ENCODE measurements around the gene ISG20L2. TPM values are rescaled to one million over a fixed set of nuclear protein-coding genes. Genes with fewer than 3 reads are reported as not detected.

Gene ISG20L2
- total RNA-seq, 1 donor from 2014 or later = 55.7 TPM

DNA sequence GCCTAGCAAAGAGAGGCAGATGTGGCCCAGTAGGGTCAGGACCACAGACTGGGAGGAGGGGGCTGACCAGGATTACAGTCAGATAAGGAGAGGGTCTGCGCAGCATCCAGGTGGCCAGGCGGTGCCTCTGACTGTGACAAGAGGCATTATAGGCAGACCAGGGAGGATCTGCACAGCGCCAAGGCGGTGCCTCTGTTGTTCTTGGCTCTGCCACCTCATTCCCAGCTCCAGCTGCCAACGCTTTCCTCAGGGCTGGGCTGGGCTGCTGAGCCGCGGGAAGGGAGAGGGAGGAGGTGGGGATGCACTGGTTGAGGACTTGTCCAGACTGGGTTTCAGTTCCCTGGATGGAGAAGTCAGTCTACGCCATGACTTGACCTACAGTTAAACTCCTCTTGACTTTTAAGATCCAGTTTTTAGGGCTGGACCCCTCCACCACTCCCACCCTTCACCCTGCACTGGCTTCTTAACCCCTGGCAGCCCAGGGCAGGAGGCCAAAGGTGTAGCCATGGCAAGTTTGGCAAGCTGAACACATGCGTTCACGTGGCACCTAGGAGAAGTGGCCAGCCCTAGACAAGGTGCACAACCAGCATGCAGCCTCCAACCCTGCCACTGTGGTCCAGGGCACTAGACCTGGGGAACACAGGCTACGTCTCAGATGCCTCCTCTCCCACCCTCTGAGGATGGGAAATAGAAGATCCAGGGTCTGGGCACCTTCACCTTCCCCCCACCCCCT is 18.6 kb downstream of the ISG20L2 start:
- intact Hi-C loops (cut with micrococcal nuclease) = loop anchor here (5.0 kb wide), 1 partner anchor 182 kb away; the partner anchor contains the start of gene PEAR1

DNA sequence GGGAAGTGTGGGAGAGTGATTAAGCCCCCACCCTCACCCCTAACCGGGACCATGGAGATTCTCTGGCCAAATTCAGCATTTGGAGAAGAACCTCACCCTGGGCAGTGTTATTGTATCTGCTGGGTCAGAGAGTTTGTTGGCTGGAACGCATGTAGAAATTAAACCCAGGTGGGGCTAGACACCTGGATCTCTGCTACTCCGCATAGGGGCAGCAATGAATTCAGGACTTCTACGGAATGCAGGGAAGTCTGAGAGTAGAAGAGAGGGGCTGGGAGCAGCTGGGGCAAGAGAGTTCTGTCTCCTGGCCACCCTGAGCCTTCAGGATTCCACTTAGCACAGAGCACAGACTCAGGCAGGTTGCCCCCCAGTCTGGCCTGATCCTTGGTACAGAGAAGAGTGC is 19.5 kb downstream of the ISG20L2 start:
- intact Hi-C loops (cut with micrococcal nuclease) = loop anchor here (5.0 kb wide), 1 partner anchor 183 kb away; the partner anchor contains the start of gene PEAR1

DNA sequence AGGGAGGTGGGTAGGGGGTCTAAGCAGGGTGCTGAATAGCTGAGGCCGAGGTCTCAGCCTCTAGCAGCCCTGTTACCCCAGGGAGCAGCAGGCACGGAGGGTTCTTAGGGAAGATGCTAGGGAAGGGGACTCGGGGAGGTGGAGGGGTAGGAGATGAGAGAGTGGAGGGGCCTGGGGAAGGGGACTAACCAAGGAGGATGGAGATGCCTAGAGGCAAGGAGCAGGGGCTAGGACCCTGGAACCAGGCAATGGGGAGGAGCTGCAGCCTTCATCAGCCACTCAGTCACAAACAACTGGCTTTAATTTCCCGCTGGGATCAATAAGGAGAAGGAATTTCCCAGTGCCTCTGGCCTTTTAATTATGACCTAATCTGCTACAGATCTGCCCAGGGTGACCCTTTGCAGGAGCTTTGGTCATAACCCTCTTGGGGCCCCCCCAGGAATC is 20.3 kb downstream of the ISG20L2 start:
- intact Hi-C loops (cut with micrococcal nuclease) = loop anchor here (5.0 kb wide), 1 partner anchor 184 kb away; the partner anchor contains the start of gene PEAR1

DNA sequence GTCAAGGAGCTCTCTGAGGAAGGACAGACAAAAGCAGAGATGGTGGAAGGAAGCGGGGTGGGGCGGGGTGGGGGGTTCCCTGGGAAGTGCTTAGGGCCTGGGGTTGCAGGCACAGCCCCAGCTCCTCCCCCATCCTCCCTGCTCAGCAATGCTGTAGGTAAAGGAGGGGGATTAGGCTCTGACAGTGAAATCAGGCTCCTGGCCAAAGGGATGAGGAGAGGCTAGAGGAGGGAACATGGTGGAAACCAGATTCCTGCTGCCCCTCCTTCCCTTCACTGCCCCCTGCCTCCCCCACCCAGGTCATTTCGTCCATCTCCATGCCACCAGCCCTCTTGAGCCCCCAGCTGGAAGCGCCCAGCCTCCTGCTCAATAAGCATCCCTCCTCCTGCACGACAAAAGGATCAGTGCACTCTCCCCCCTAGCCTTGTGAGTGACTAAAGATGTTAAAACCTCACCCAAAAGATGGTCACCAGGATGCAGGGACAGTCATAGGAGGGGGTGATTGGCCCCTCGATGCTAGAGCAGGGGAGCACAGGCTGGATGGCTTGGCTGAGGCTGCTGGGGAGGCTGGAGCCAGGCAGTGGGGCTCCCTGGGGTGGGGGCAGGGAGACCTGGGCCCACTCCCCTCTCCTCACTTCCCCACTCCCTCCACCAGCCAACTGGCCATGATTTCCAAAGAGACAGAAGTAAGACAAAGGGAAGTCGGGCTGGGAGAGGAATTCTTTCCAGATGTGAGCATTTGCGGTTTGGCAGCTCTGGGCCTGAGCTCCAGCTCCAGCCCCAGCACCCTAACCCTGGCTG is 20.9 kb downstream of the ISG20L2 start:
- intact Hi-C loops (cut with micrococcal nuclease) = loop anchor here (5.0 kb wide), 1 partner anchor 185 kb away; the partner anchor contains the start of gene PEAR1

DNA sequence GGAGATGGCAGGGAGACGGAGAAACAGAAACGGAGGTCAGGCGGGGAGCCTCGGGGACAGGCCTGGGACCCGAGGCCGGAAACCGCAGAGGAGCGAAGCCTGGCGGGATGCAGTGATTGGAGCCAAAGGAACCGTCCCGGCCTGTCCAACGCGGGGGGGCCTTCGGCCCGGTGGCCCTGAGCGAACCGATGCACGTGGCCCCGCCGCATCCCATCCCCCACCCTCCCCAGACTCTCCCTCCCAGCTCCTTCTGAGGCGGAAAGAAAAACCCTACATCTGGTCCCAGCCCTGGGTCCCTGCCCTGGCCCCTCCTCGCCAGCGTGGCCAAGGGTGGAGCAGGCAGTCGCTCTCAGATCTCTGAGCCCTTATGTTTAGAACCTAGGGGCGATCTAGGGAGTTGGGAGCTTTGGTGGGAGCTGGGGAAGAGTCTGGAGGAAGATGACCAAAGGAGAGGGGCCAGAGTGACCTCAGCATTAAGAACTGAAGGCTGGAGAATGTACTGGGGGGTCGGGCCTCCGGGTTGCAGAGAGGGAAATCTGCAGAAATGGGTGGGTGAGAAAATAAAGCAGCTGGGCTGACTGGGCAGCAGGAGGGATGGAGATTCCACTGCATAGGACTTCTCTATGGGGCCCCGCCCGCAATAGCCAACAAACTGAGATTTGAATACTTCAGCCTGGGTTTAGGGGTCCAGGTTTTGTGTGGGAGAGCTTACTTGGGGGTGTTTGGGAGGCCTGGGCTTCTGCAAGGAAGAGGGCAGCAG is 21.7 kb downstream of the ISG20L2 start:
- intact Hi-C loops (cut with micrococcal nuclease) = loop anchor here (1.0 to 5.0 kb wide), 5 partner anchors 18 to 185 kb away; partner anchors contain the start of gene PEAR1

DNA sequence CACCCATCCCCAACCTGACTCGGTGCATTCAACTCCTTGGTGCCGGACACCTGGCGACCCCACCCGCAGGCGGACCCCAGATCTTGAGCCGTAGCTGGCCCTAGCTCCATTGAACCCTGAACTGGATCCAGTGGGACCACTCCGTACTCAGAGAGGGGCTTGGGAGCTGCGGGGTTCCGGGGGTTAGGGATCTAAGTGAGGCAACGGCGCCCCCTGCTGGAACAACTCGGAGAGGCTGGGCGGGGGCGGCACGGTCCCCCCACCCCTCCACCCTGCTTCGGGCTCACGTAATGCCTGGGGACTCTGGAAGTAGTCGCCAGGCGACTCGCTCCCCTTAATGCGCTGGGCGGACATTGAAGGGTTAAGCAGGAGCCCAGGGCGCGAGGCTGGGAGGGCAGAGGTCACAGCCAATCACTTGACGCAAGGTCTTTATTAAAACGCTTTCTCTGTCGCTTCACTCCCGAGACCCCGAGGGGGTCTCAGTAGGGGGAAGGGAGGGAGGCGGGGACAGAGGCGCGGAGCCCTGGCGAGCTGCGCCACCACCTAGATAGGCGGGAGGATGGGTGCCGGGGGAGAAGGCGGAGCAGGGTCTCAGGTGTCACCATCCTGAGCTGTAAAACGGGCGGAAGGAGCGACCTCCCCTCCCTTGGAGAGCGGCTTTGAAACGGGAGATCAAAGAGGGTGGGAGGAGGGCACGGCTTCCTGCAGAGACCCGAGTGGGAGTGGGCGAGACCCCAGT is 22.5 kb downstream of the ISG20L2 start:
- intact Hi-C loops (cut with micrococcal nuclease) = loop anchor here (1.0 to 5.0 kb wide), 5 partner anchors 17 to 186 kb away; partner anchors contain the start of gene PEAR1

DNA sequence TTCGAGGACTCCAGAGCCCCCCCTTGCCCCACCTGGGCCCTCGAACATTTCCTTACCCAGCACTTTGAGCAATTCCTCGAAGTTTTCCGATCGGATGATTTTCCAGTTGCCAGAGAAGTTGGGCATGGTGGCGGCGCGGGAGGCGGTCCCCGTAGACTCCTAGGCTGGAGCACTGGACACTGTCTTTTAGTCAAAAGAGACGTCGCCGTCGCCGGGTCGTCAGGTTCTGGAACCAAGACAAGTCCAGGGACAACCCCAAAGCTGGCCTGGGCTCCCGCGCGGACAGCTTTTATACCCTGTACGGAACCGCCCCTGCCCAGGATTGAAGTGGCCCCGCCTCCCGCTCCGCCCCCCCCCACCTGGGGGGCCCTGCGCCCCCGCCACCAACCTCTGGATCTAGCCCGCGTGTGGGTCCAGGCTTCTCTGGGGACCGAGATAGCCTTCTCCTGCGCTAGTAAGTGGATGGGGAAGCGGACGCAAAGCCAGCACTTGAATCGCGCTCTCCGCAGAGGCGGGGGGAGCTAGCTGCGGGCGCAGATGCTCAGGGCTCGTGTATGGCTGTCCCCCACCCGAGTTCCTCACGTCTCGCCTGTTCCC is 23.1 kb downstream of the ISG20L2 start, which contains the start of gene CRABP2:
Gene CRABP2 (minus strand): TSS at position 263 of the 597 bp plus-strand sequence. CDS start 137 bp downstream, at position 126.
- intact Hi-C loops (cut with micrococcal nuclease) = loop anchor here (5.0 kb wide), 1 partner anchor 187 kb away; the partner anchor contains the start of gene PEAR1

DNA sequence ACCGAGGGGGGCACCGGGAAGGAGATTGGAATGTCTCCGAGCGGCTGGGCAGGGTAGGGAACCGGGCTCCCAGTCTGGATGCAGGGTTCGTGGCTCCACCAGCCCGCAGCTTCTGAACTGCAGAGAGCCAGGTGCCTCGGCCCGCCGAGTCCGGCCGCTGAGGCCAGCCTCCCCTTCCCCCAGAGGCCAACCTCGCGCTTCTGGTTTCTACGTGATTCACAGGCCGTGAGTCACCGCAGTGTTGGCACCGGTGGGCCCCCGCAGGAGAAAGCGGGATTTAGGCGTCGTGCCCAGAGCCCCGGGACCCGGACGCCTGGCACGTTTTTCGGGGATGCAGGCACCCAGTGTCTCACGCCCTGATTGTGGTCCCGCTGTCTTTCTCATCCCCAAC is 23.6 kb downstream of the ISG20L2 start:
- intact Hi-C loops (cut with micrococcal nuclease) = loop anchor here (5.0 kb wide), 1 partner anchor 187 kb away; the partner anchor contains the start of gene PEAR1

DNA sequence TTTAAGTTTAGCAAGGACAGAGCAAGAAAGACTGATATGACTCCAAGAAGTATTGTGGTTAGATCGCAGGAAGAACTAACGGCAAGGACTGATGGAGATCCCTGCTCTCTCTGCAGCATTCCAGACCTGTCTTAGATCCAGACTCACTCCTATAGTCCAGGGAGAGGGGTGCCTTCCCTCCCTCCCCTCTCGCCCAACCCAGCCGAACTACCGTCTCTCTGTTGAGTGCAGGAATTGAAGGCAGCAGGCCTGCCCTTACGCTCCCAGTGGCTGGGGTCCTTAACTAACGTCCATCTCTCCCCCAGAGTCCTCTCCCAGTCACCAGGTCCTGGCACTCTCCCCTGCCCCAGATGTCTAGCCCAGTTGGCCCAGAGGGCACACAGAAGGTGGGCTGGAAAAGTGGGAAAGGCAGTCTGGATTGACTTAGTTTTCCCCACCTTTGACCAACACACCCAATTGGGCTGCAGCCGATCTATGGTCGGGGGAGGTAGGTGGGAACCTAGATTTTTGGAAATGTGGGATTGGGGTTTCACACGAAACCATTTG is 24.3 kb downstream of the ISG20L2 start:
- intact Hi-C loops (cut with micrococcal nuclease) = no loop called here

DNA sequence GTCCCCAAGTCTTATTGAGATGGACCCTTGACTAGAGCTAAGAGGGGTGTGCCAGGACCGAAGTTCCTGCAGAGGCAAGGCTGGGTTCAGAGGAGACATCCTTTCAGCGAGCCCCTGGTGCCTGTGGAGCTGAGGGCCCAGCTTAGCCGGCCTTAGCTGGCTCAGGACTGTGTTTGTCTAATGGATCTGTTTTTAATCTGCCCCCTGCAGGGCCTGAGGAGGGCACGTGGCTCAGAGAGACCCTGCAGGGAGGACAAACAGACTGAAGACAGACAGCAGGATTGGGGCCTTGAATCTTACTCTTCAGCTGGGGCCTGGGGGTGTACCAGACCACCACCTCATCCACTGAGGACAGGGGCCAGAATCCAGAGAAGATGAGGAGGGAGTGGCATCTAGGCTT is 24.8 kb downstream of the ISG20L2 start:
- intact Hi-C loops (cut with micrococcal nuclease) = no loop called here

DNA sequence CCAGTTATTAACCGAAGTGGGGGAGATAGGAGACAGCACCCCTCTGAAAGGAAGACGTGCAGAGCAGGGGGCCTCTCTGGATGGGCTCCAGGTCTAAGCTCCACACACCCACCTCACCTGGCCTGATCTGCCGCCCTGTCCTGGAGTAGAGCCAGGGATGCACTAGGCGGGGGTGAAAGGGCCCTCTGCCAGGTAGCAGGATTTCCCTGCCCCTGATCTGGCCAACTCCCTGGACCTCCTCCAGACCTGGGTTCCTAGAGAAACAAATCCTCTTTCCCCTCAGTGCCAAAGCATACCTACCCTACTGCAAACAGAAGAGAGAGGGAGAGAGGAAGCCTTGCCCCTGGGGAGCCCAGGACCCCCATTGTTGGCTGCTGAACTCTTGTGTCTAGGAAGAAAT is 25.2 kb downstream of the ISG20L2 start:
- intact Hi-C loops (cut with micrococcal nuclease) = no loop called here

DNA sequence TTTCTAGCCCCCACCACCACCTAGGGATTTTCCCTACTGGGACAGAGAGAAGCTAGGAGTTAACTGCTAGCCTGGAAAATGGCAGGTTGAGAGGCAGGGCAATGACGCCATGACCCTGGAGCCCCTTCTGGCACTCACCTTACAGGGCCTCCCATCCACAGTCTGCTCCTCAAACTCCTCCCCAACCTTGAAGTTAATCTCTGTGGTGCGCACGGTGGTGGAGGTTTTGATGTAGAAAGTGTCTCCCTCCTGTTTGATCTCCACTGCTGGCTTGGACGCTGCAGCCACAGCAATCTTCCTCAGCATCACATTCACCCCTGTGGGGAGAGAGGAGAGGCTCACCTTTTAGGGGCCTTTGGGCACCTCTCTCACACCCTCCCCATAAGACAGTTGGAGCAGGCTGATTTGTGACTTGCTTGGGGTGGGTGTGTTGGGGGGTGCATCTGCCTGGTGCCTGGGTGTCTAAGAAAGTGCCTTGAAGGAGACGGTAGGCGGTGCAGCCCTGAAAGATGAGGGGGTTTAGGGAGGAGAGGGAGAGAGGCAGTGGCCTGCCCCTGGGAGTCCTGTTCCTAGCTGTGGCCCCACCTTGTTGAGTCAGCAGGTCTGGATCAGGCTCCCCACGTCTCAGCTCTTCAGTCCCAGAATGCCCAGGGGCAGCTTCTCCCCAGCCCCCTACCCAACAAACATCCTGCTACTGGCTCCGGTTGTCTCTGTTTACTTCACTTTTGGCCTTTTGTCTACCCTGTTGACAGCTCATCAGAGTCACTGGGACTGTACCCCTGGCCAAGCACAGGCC is 27.6 kb downstream of the ISG20L2 start:
- intact Hi-C loops (cut with micrococcal nuclease) = no loop called here

DNA sequence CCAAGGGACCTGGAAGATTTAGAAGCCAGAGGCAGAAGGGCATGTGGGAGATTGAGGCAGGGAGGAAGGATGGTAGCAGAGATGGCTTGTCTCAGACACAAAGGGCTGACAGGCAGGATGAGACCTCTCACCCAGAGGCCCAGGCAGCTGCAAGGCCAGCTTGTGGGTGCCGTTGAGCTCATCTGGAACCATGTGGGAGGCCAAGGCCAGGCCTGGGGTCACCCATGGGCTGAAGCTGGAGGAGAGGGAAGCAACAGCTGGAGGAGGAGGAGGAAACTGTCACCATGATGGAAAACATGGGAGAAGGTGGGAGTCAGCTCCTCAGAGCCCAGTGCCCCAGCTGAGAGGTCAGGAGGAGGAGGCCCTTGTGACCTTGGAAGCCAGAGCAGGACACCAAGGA is 29.6 kb downstream of the ISG20L2 start:
- intact Hi-C loops (cut with micrococcal nuclease) = no loop called here

DNA sequence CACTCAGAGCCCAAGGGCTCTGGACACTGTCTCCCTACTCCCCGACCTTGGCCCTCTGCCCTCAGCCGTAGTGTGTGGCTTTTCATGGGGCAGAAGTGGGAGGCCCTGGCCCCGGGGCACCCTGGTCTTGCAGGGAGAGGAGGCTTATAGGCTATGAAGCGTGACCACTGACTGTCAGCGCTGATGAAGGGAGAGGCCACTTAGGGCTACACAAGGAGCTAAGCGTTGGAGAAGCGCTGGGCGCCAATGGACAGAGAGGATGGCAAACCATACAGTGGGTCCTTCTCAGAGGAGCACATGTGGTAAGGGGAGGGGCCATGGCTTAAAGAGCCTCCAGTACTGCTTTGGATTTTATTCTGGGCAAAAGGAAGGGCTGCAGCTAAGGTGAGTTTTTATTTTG is 31.1 kb downstream of the ISG20L2 start:
- intact Hi-C loops (cut with micrococcal nuclease) = no loop called here

DNA sequence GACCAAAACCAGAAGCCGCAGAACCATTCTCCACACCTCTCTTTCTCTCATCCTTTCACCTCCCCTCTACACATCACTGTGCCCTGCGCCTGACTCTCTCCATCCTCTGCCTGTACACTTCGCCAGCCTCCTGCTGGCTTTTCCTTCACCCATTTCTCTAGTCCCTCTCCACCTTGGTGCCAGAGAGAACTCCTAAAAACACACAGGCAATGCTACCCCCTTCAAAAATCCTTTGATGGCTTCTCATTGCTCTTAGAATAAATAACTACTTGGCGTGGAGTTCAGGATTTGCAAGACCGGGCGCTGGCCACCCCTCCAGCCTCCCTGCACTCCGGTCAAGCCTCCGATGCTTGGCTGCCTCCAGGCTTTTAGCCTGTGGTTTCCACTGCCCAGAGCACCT is 31.8 kb downstream of the ISG20L2 start:
- intact Hi-C loops (cut with micrococcal nuclease) = no loop called here

DNA sequence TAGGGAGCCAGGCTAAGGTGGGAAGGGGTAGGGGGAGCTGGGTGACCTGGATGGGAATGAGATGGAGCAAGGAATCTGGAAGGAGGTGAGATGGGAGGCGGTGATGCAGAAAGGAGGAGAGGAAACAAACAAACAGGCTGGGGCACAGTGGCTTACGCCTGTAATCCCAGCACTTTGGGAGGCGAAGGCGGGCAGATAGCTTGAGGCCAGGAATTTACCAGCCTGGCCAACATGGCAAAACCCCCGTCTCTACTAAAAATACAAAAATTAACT is 33.9 kb downstream of the ISG20L2 start:
- intact Hi-C loops (cut with micrococcal nuclease) = no loop called here

DNA sequence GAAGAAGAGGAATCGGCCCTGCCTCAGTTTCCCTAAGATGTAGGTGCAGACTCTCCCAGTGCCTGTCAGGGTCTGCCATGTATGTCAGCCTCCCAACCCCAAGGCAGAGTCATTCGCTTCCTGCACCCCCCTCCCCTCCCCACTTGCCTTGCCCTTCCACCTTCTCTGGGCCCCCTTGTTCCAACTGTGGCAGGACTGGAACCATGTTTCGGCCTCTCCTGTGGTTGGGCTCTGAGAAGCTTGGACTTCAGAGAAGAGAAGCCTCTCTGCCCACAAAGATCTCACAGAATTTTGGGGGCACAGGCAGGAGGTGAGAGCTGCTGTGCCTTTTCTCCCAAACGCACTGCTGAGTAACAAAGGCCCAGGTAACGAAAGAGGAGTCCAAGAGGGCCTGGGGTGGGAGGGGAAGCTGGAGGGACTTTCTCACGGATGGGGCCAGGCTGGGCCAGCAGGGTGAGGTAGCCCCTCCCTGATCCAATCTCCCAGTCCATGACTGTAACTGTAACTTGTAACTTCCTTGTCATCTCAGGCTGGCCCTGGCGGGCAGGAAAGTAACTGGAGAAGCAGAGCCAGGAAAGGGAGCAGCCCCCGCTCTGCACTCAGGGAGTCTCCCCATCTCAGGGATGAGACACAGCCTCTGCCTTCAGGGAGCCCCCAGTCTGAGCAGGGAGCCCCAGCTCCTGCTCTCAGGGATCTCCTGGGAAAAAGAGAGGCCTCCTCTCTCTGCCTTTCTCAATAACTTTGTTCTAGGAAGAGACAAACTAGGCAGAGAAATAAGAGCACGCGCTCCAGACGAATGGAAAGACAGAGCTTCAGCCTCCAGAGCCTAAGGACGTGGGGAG is 34.5 kb downstream of the ISG20L2 start:
- intact Hi-C loops (cut with micrococcal nuclease) = no loop called here
